Neural progenitor cell (in vitro differentiated cells): Measurements from ENCODE around the gene SMIM29. TPM values are rescaled to one million over a fixed set of nuclear protein-coding genes. Genes with fewer than 3 reads are reported as not detected.
A peak's percentile ranks its signal among the peaks of the same experiment; 100 is the strongest.

Experiments used
- DNase-seq: peaks from one replicate; pipeline ENCODE4 v3.0.0-alpha.2; 2016; ENCODE audit warnings: low spot score
- H2AFZ ChIP-seq: fragments of 200-600 bp; sonication (generic); replicated peaks from 2 replicates; pipeline ENCODE4 v1.6.1; 2016; ENCODE audit warnings: antibody characterized with exemption
- H3F3A ChIP-seq: fragments of 200-600 bp; sonication (generic); 2 replicates; pipeline ENCODE4 v1.6.1; 2016; ENCODE audit warnings: antibody characterized with exemption, low read depth
- H3K27ac ChIP-seq: fragments of 200-600 bp; sonication (generic); 2 replicates; pipeline ENCODE4 v1.5.1; 2016; ENCODE audit warnings: mild to moderate bottlenecking
- H3K27me3 ChIP-seq: fragments of 200-600 bp; sonication (generic); 2 replicates; pipeline ENCODE4 v1.6.1; 2016; ENCODE audit warnings: mild to moderate bottlenecking, moderate library complexity
- H3K36me3 ChIP-seq: fragments of 200-600 bp; sonication (generic); 2 replicates; pipeline ENCODE4 v1.5.1; 2016
- H3K4me1 ChIP-seq: fragments of 200-600 bp; sonication (generic); 2 replicates; pipeline ENCODE4 v1.6.1; 2016; ENCODE audit warnings: mixed run types
- H3K4me2 ChIP-seq: fragments of 200-600 bp; sonication (generic); 2 replicates; pipeline ENCODE4 v1.6.1; 2016
- H3K4me3 ChIP-seq: fragments of 200-600 bp; sonication (generic); 2 replicates; pipeline ENCODE4 v1.5.1; 2016
- H3K79me2 ChIP-seq: fragments of 200-600 bp; sonication (generic); 2 replicates; pipeline ENCODE4 v1.6.1; 2016; ENCODE audit warnings: low read depth
- H3K9ac ChIP-seq: fragments of 200-600 bp; sonication (generic); 2 replicates; pipeline ENCODE4 v1.6.1; 2016
- H3K9me3 ChIP-seq: fragments of 200-600 bp; sonication (generic); 2 replicates; pipeline ENCODE4 v1.5.1; 2016; ENCODE audit warnings: low read depth
- H4K20me1 ChIP-seq: fragments of 200-600 bp; sonication (generic); 2 replicates; pipeline ENCODE4 v1.6.1; 2016; ENCODE audit warnings: low read depth
- H3K27ac Mint-ChIP-seq: 3 replicates; pipeline ENCODE4 v1.8.0; 2021; ENCODE audit warnings: mixed read lengths
- H3K27me3 Mint-ChIP-seq: 2 replicates; pipeline ENCODE4 v1.8.0; 2022; ENCODE audit warnings: low read depth, mild to moderate bottlenecking, inconsistent platforms, moderate library complexity, mixed read lengths; ENCODE audit not compliant: insufficient read depth
- H3K36me3 Mint-ChIP-seq: 3 replicates; pipeline ENCODE4 v1.8.0; 2021; ENCODE audit warnings: mixed read lengths
- H3K4me1 Mint-ChIP-seq: 3 replicates; pipeline ENCODE4 v1.8.0; 2021; ENCODE audit warnings: mixed read lengths
- H3K4me3 Mint-ChIP-seq: 3 replicates; pipeline ENCODE4 v1.8.0; 2021; ENCODE audit warnings: mild to moderate bottlenecking, moderate library complexity, mixed read lengths
- H3K9me3 Mint-ChIP-seq: 3 replicates; pipeline ENCODE4 v1.8.0; 2020; ENCODE audit warnings: mixed read lengths
- CTCF ChIP-seq: fragments of 200-600 bp; sonication (generic); IDR thresholded peaks from 2 replicates; pipeline ENCODE4 v1.5.1; 2017; ENCODE audit warnings: antibody characterized with exemption, mild to moderate bottlenecking
- EZH2 ChIP-seq: fragments of 200-600 bp; sonication (generic); IDR thresholded peaks from 2 replicates; pipeline ENCODE4 v1.6.1; 2017; ENCODE audit warnings: antibody characterized with exemption, mild to moderate bottlenecking, moderate library complexity
- EZH2phosphoT487 ChIP-seq: fragments of 200-600 bp; sonication (generic); IDR thresholded peaks from 2 replicates; pipeline ENCODE4 v1.6.1; 2017; ENCODE audit warnings: antibody characterized with exemption
- total RNA-seq: library from RNA; depleted of rRNA; stranded (reverse); fragments of >200 nt; gene quantifications from 2 replicates; pipeline ENCODE4 v1.2.3, GENCODE V29; 2015; ENCODE audit warnings: low replicate concordance

SMIM29 gene
- total RNA-seq, 1 donor from 2014 or later: 2.4 TPM

- Histone ChIP-seq H3F3A (no peaks in the 10 kb centered on the region), H3K79me2 (no peaks in the 10 kb centered on the region), H3K4me1 (no peaks in the 10 kb centered on the region), H3K4me3 (no peak overlapping the region), H3K4me2 (no peak overlapping the region), H3K36me3 (no peaks in the 10 kb centered on the region), H3K9me3 (no peaks in the 10 kb centered on the region), H3K9ac (no peak overlapping the region), H4K20me1 (no peaks in the 10 kb centered on the region), H3K27ac (no peak overlapping the region), H2AFZ (peak overlapping the region; percentile 42), H3K27me3 (no peaks in the 10 kb centered on the region)
- Mint-ChIP-seq H3K36me3 (no peaks in the 10 kb centered on the region), H3K27me3 (peaks cover 10% of the 10 kb centered on the region), H3K9me3 (no peaks in the 10 kb centered on the region), H3K4me3 (no peak overlapping the region), H3K27ac (no peak overlapping the region), H3K4me1 (peaks cover 13% of the 10 kb centered on the region)
- DNase-seq: no peak
- TF ChIP-seq EZH2phosphoT487: no peak
- no peak for TF ChIP-seq EZH2
- TF ChIP-seq CTCF: no peak
These were observed 43.3 kb downstream of the SMIM29 start for GRCh38 chr6:34205466-34205865.

GRCh38 chr6:34204693-34205092 lies 44.1 kb downstream of the SMIM29 start:
- Histone ChIP-seq H3K27me3 (no peaks in the 10 kb centered on the region), H2AFZ (no peak overlapping the region), H3K4me2 (no peak overlapping the region), H3K27ac (no peak overlapping the region), H3K9ac (no peak overlapping the region), H3K79me2 (no peaks in the 10 kb centered on the region), H3K9me3 (no peaks in the 10 kb centered on the region), H4K20me1 (no peaks in the 10 kb centered on the region), H3K4me3 (no peak overlapping the region), H3K36me3 (no peaks in the 10 kb centered on the region), H3F3A (no peaks in the 10 kb centered on the region), H3K4me1 (no peaks in the 10 kb centered on the region)
- no peak overlapping the region for H3K4me3 Mint-ChIP-seq
- no peaks in the 10 kb centered on the region for H3K9me3 Mint-ChIP-seq
- TF ChIP-seq CTCF (no peak), EZH2phosphoT487 (no peak), EZH2 (no peak)
- H3K27ac Mint-ChIP-seq: no peak overlapping the region
- no peaks in the 10 kb centered on the region for H3K36me3 Mint-ChIP-seq
- peaks cover 15% of the 10 kb centered on the region for H3K4me1 Mint-ChIP-seq
- DNase-seq: no peak
- H3K27me3 Mint-ChIP-seq: peaks cover 10% of the 10 kb centered on the region

GRCh38 chr6:34202329-34203201 lies 46.2 kb downstream of the SMIM29 start:
- Histone ChIP-seq H3K9ac (no peak overlapping the region), H3K9me3 (no peaks in the 10 kb centered on the region), H3K4me2 (peak overlapping the region; percentile 27), H2AFZ (peak overlapping the region; percentile 63), H3K79me2 (no peaks in the 10 kb centered on the region), H3F3A (no peaks in the 10 kb centered on the region), H3K27me3 (no peaks in the 10 kb centered on the region), H3K36me3 (no peaks in the 10 kb centered on the region), H4K20me1 (no peaks in the 10 kb centered on the region), H3K27ac (no peak overlapping the region), H3K4me3 (no peak overlapping the region), H3K4me1 (no peaks in the 10 kb centered on the region)
- no peaks in the 10 kb centered on the region for H3K9me3 Mint-ChIP-seq
- H3K27ac Mint-ChIP-seq: no peak overlapping the region
- DNase-seq: peak; percentile 54
- TF ChIP-seq EZH2phosphoT487 (no peak), EZH2 (no peak), CTCF (no peak)
- no peaks in the 10 kb centered on the region for H3K36me3 Mint-ChIP-seq
- H3K4me1 Mint-ChIP-seq: peaks cover 12% of the 10 kb centered on the region
- no peak overlapping the region for H3K4me3 Mint-ChIP-seq
- peaks cover 11% of the 10 kb centered on the region for H3K27me3 Mint-ChIP-seq
